HepG2 (cell line): ENCODE data around the gene PAK1. TPM values are rescaled to one million over a fixed set of nuclear protein-coding genes. Genes with fewer than 3 reads are reported as not detected.

Source experiments
- ATAC-seq: fragments of 200-7000 bp; cut with Tn5 transposase; 3 replicates; pipeline ENCODE4 v1.9.1; 2020; ENCODE audit warnings: mild to moderate bottlenecking, moderate library complexity
- BruUV-seq: library from RNA; stranded (reverse); fragments of 400-500 nt; replicated peaks from 2 replicates; lab custom pipeline; 2021; lab: Mats Ljungman, UMichigan
- CTCF ChIA-PET: fragments of 300-600 bp; formaldehyde crosslinking; extraction: SDS; loops from one replicate; lab custom pipeline; 2021; ENCODE audit warnings: low total read pairs, inconsistent platforms, low intra/inter-chr PET ratio; lab: Yijun Ruan, JAX
- POLR2A ChIA-PET: fragments of 350-600 bp; sonication (Branson Sonifier 250); formaldehyde crosslinking; loops from one replicate; lab custom pipeline; 2020; ENCODE audit warnings: antibody characterized with exemption, inconsistent platforms; lab: Yijun Ruan, JAX
- DNase-seq: peaks from one replicate; pipeline ENCODE4 v3.0.0-alpha.2; 2015; ENCODE audit warnings: low spot score
- FAIRE-seq: peaks from 3 replicates; lab custom pipeline; 2011; peaks lifted over from hg19 to GRCh38; lab: Jason Lieb, UNC
- H2AFZ ChIP-seq: one replicate; pipeline ENCODE4 v1.6.1; 2011; ENCODE audit warnings: low read length, inconsistent platforms
- H3K27ac ChIP-seq: fragments of 300-600 bp; 3 replicates; pipeline ENCODE4 v1.8.0; 2011; ENCODE audit warnings: mixed run types, mild to moderate bottlenecking, mixed read lengths, low read length, inconsistent platforms; ENCODE audit not compliant: insufficient read depth; ENCODE audit errors: extremely low read length
- H3K27me3 ChIP-seq, 2 experiments: fragments of 200-600 bp in 1 of 2; 2 replicates in 1 of 2; 3 replicates in 1 of 2; pipeline versions ENCODE4 v1.6.0 to v1.8.0; 2011; ENCODE audit warnings: low read length in 2 of 2, mild to moderate bottlenecking in 2 of 2, moderate library complexity in 2 of 2, inconsistent platforms in 1 of 2; ENCODE audit not compliant: insufficient read depth in 2 of 2, control insufficient read depth in 1 of 2
- H3K36me3 ChIP-seq, 2 experiments: fragments of 200-600 bp in 1 of 2; replicated peaks in 1 of 2; 2 replicates in 1 of 2; 3 replicates in 1 of 2; pipeline versions ENCODE4 v1.5.1 to v1.8.0; 2011; ENCODE audit warnings: low read length in 2 of 2, inconsistent platforms in 1 of 2; ENCODE audit not compliant: insufficient read depth in 2 of 2, control insufficient read depth in 1 of 2
- H3K4me1 ChIP-seq: 2 replicates; pipeline ENCODE4 v1.5.1; 2012; ENCODE audit warnings: low read length, inconsistent platforms; ENCODE audit not compliant: insufficient read depth
- H3K4me2 ChIP-seq: 2 replicates; pipeline ENCODE4 v1.6.0; 2011; ENCODE audit warnings: low read depth, low read length, inconsistent platforms
- H3K4me3 ChIP-seq, 3 experiments: fragments of 200-600 bp in 1 of 3; sonication (generic), shearing (Covaris generic) in 1 of 3; replicated peaks in 1 of 3; 2 replicates each; pipeline ENCODE4 v1.5.1; 2011 to 2016; ENCODE audit warnings: low read length in 3 of 3, inconsistent platforms in 2 of 3, low read depth in 2 of 3, mild to moderate bottlenecking in 2 of 3, control low read depth in 1 of 3, mixed read lengths in 1 of 3; ENCODE audit not compliant: insufficient read depth in 1 of 3
- H3K79me2 ChIP-seq: one replicate; pipeline ENCODE4 v1.6.1; 2011; ENCODE audit warnings: low read length, inconsistent platforms; ENCODE audit not compliant: insufficient read depth
- H3K9ac ChIP-seq: 2 replicates; pipeline ENCODE4 v1.6.0; 2011; ENCODE audit warnings: mild to moderate bottlenecking, low read depth, low read length, inconsistent platforms; ENCODE audit not compliant: insufficient read depth
- H3K9me3 ChIP-seq: 2 replicates; pipeline ENCODE4 v1.5.1; 2012; ENCODE audit warnings: mild to moderate bottlenecking, low read length
- H4K20me1 ChIP-seq: 2 replicates; pipeline ENCODE4 v1.6.0; 2011; ENCODE audit warnings: inconsistent platforms, mild to moderate bottlenecking, low read length, moderate library complexity; ENCODE audit not compliant: insufficient read depth
- ISL2 ChIP-seq: sonication (generic); formaldehyde crosslinking; IDR thresholded peaks from 2 replicates; pipeline ENCODE4 v1.5.0; 2020; ENCODE audit warnings: missing genetic modification reagents
- RERE ChIP-seq: IDR thresholded peaks from 2 replicates; pipeline ENCODE4 v1.6.1; 2016; ENCODE audit warnings: low read depth, missing genetic modification reagents, missing compliant biosample characterization
- SNAPC2 ChIP-seq: sonication (generic); formaldehyde crosslinking; IDR thresholded peaks from 2 replicates; pipeline ENCODE4 v1.8.1; 2022; ENCODE audit warnings: mild to moderate bottlenecking, missing genetic modification reagents
- ZNF552 ChIP-seq: sonication (generic); formaldehyde crosslinking; IDR thresholded peaks from 2 replicates; pipeline ENCODE4 v1.9.0; 2022; ENCODE audit warnings: missing genetic modification reagents, mild to moderate bottlenecking, borderline replicate concordance
- whole genome bisulfite sequencing: methylation state at CpG from one replicate; pipeline ENCODE4 v1.1.6; 2017; ENCODE audit warnings: low lambda C conversion rate; 5-methylcytosine and 5-hydroxymethylcytosine counted together
- in situ Hi-C: cut with HindIII; loops from 2 replicates; pipeline ENCODE4 v1.10.0; 2017; ENCODE audit warnings: low pct_unique_long_range_greater_than_20kb; ENCODE audit not compliant: extremely low pct_ligation_motif_present
- intact Hi-C: fragments of 100-400 bp; cut with micrococcal nuclease; formaldehyde crosslinking; loops from one replicate; pipeline ENCODE4 v1.10.0; 2022; ENCODE audit not compliant: unreplicated experiment
- polyA plus RNA-seq, 8 experiments: library from polyadenylated mRNA; depleted of rRNA in 3 of 8; stranded (reverse) in 7 of 8; unstranded in 1 of 8; fragments of >200 nt; fragmentation: Illumina TruSeq in 4 of 8; extraction: Trizol in 4 of 8; gene quantifications; 2 replicates each; pipeline versions ENCODE4 v1.2.1 to v1.2.3, GENCODE V29; 2011 to 2016; ENCODE audit warnings: low read depth in 4 of 8, missing spikeins in 1 of 8, mixed read lengths in 1 of 8; ENCODE audit not compliant: insufficient read depth in 1 of 8
- total RNA-seq, 5 experiments: library from RNA; depleted of rRNA; stranded (reverse); fragments of >200 nt; fragmentation: Illumina TruSeq; extraction: Trizol; gene quantifications; 2 replicates each; pipeline ENCODE4 v1.2.3, GENCODE V29; 2016; ENCODE audit warnings: low read depth in 1 of 5
- TF ChIP-seq, protein P1 (sequence below): sonication (generic); formaldehyde crosslinking; IDR thresholded peaks from 2 replicates; pipeline ENCODE4 v1.5.1; 2020; ENCODE audit warnings: mild to moderate bottlenecking, missing genetic modification reagents, borderline replicate concordance

PAK1 gene
- total and polyA plus RNA-seq, 2 of the 13 experiments (the other 11 are each of a cell fraction or from before 2014, with no cell fraction given): 1.5 to 4.3 TPM

DNA sequence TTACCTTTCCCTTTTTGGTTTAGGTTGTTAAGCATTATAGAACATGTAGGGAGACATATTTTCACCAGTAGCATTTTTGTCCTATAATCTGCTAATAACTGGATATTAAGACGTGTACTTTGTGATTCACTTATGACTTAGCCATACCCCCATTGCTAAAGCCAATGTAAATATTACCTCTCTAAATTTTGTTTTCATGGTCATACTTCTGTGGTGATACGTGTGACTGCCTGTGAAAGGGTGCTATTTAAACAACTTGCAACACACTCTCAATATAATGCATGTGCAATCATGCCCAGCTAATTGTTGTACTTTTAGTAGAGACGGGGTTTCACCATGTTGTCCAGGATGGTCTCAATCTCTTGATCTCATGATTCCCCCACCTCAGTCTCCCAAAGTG, 36.2 kb upstream of the PAK1 start:
- Histone ChIP-seq H3K27ac (no peak overlapping the region), H2AFZ (no peak overlapping the region), H3K9me3 (no peaks in the 10 kb centered on the region), H3K4me2 (no peak overlapping the region), H3K79me2 (no peaks in the 10 kb centered on the region), H4K20me1 (no peaks in the 10 kb centered on the region), H3K36me3 (no peaks in the 10 kb centered on the region), H3K4me1 (peaks cover 3% of the 10 kb centered on the region), H3K9ac (no peak overlapping the region)
- ChIA-PET POLR2A (no interaction called here), CTCF (no interaction called here)
- no peak for FAIRE-seq
- ATAC-seq: no peak
- intact Hi-C loops: no loop called here
- WGBS: 3% methylated on average over 3 of the region's 3 CpGs
- no TSS peak for BruUV-seq
- DNase-seq: no peak
- no peak for TF ChIP-seq ZNF552 (CRISPR knock-in tag)
- TF ChIP-seq, protein P1, sequence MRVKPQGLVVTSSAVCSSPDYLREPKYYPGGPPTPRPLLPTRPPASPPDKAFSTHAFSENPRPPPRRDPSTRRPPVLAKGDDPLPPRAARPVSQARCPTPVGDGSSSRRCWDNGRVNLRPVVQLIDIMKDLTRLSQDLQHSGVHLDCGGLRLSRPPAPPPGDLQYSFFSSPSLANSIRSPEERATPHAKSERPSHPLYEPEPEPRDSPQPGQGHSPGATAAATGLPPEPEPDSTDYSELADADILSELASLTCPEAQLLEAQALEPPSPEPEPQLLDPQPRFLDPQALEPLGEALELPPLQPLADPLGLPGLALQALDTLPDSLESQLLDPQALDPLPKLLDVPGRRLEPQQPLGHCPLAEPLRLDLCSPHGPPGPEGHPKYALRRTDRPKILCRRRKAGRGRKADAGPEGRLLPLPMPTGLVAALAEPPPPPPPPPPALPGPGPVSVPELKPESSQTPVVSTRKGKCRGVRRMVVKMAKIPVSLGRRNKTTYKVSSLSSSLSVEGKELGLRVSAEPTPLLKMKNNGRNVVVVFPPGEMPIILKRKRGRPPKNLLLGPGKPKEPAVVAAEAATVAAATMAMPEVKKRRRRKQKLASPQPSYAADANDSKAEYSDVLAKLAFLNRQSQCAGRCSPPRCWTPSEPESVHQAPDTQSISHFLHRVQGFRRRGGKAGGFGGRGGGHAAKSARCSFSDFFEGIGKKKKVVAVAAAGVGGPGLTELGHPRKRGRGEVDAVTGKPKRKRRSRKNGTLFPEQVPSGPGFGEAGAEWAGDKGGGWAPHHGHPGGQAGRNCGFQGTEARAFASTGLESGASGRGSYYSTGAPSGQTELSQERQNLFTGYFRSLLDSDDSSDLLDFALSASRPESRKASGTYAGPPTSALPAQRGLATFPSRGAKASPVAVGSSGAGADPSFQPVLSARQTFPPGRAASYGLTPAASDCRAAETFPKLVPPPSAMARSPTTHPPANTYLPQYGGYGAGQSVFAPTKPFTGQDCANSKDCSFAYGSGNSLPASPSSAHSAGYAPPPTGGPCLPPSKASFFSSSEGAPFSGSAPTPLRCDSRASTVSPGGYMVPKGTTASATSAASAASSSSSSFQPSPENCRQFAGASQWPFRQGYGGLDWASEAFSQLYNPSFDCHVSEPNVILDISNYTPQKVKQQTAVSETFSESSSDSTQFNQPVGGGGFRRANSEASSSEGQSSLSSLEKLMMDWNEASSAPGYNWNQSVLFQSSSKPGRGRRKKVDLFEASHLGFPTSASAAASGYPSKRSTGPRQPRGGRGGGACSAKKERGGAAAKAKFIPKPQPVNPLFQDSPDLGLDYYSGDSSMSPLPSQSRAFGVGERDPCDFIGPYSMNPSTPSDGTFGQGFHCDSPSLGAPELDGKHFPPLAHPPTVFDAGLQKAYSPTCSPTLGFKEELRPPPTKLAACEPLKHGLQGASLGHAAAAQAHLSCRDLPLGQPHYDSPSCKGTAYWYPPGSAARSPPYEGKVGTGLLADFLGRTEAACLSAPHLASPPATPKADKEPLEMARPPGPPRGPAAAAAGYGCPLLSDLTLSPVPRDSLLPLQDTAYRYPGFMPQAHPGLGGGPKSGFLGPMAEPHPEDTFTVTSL: no peak
- TF ChIP-seq, all 625 proteins: peak for 0
- no peaks in the 10 kb centered on the region for H3K27me3 ChIP-seq
- in situ Hi-C loops: no loop called here
- no peak overlapping the region for H3K4me3 ChIP-seq

DNA sequence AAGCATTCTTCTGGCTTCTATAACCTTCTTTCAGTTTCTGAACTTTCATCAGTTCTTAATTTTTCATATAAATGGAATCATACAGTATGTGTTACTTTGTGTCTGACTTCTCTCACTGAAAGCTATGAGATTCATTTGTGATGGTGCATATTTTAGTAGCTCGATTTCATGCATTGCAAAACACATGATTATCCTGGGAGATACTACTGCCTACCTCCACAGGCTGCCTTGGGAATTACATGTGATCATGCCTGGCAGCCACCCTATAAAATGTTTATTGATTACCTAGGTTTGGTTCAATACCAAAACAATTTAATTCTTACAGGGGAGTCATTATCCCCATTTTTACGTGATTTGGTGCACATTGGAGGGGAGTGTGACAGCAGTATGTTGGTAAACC, 34.1 kb upstream of the PAK1 start:
- DNase-seq: no peak
- 0% methylated on average over 2 of the region's 2 CpGs for WGBS
- Histone ChIP-seq H3K4me1 (no peaks in the 10 kb centered on the region), H3K36me3 (no peaks in the 10 kb centered on the region), H3K4me3 (no peak overlapping the region), H3K9me3 (no peaks in the 10 kb centered on the region), H3K27me3 (no peaks in the 10 kb centered on the region; a peak in 1 of 5 replicates), H4K20me1 (no peaks in the 10 kb centered on the region), H3K79me2 (no peaks in the 10 kb centered on the region), H3K9ac (no peak overlapping the region), H3K4me2 (no peak overlapping the region), H2AFZ (no peak overlapping the region), H3K27ac (no peak overlapping the region)
- in situ Hi-C loops: no loop called here
- intact Hi-C loops: no loop called here
- ChIA-PET POLR2A (no interaction called here), CTCF (no interaction called here)
- ATAC-seq: no peak
- no peak for FAIRE-seq
- no TSS peak for BruUV-seq
- TF ChIP-seq SNAPC2 (CRISPR knock-in tag): no peak
- no peak for TF ChIP-seq ISL2 (CRISPR knock-in tag)
- TF ChIP-seq RERE (CRISPR knock-in tag): no peak
